Activated T-helper 1 cell treated with anti-CD3 and anti-CD28 coated beads, Interleukin-12 subunit alpha, Interleukin-12 subunit beta, Interleukin-2, Interleukin-4 antibody, amounts not matched to agents 30 ng/mL and 10 ng/mL and 1 ng/mL, durations not matched to agents 14 hours and 24 hours and 36 hours (primary cell): ENCODE measurements around the gene POU2F2. TPM values are rescaled to one million over a fixed set of nuclear protein-coding genes. Genes with fewer than 3 reads are reported as not detected.

Experiments
- DNase-seq: peaks from one replicate; pipeline ENCODE4 v3.0.0; 2021; ENCODE audit warnings: low spot score
- H3K27ac Mint-ChIP-seq: one replicate; pipeline ENCODE4 v1.8.0; 2021; ENCODE audit warnings: mild to moderate bottlenecking, mixed read lengths
- H3K27me3 Mint-ChIP-seq: one replicate; pipeline ENCODE4 v1.8.0; 2022; ENCODE audit warnings: mild to moderate bottlenecking, moderate library complexity, mixed read lengths; ENCODE audit not compliant: insufficient read depth
- H3K36me3 Mint-ChIP-seq: one replicate; pipeline ENCODE4 v1.8.0; 2021; ENCODE audit warnings: low read depth, mixed read lengths
- H3K4me1 Mint-ChIP-seq: one replicate; pipeline ENCODE4 v1.8.0; 2021; ENCODE audit warnings: low read depth, mixed read lengths
- H3K4me3 Mint-ChIP-seq: one replicate; pipeline ENCODE4 v1.8.0; 2021; ENCODE audit warnings: mild to moderate bottlenecking, moderate library complexity, mixed read lengths
- H3K9me3 Mint-ChIP-seq: one replicate; pipeline ENCODE4 v1.8.0; 2021; ENCODE audit warnings: mixed read lengths
- intact Hi-C: fragments of 100-400 bp; cut with micrococcal nuclease; formaldehyde crosslinking; loops from one replicate; pipeline ENCODE4 v1.15.1; 2024
- total RNA-seq: library from RNA; stranded (reverse); gene quantifications from 2 replicates; pipeline ENCODE4 v1.2.3, GENCODE V29; 2022

POU2F2 gene
- total RNA-seq = 64.0 and 65.8 TPM in 2 replicates

DNA sequence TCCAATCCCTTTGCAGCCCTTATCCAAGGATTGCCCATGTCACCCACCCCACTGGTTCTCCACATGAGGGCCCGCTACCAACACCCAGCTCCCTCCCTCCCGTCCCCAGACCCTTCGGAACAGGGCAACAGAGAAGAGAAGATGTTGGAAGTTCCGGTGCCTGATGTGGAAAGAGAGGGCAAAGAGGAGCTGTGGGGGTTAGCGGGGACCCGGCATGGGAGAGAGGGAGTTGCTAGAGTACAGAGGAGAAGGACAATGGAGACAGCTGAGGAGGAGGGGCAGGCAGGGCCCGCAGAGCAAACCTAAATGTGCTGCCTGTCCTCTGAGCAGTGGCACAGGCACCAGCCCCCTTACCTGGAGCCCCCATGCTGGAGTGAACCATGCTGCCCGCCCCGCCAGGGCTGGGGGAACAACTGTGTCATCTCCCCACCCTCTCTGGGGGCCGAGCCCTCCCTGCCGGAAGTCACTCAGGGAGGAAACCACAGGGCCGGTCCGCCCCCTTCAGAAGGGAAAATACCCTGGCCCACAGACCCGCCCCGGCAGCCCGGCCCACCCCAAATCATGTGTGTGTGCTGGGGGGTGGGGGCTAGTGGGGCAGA, at the start of gene POU2F2:
TSS of gene POU2F2 (minus strand) at position 417 of the 599 bp plus-strand sequence. CDS start at position 382, 35 bp downstream.
- peak; percentile 85 for DNase-seq
- Mint-ChIP-seq H3K9me3 (no peaks in the 10 kb centered on the region), H3K27ac (peak within 1 kb of the TSS; percentile 91), H3K4me3 (peak within 1 kb of the TSS; percentile 93), H3K36me3 (peaks cover 17% of the 10 kb centered on the region), H3K27me3 (no peaks in the 10 kb centered on the region), H3K4me1 (peaks cover 66% of the 10 kb centered on the region)
- intact Hi-C loops = loop anchor here (1.0 kb wide), 5 partner anchors 9 to 85 kb away; partner anchors contain the start of genes DEDD2 and ZNF574

DNA sequence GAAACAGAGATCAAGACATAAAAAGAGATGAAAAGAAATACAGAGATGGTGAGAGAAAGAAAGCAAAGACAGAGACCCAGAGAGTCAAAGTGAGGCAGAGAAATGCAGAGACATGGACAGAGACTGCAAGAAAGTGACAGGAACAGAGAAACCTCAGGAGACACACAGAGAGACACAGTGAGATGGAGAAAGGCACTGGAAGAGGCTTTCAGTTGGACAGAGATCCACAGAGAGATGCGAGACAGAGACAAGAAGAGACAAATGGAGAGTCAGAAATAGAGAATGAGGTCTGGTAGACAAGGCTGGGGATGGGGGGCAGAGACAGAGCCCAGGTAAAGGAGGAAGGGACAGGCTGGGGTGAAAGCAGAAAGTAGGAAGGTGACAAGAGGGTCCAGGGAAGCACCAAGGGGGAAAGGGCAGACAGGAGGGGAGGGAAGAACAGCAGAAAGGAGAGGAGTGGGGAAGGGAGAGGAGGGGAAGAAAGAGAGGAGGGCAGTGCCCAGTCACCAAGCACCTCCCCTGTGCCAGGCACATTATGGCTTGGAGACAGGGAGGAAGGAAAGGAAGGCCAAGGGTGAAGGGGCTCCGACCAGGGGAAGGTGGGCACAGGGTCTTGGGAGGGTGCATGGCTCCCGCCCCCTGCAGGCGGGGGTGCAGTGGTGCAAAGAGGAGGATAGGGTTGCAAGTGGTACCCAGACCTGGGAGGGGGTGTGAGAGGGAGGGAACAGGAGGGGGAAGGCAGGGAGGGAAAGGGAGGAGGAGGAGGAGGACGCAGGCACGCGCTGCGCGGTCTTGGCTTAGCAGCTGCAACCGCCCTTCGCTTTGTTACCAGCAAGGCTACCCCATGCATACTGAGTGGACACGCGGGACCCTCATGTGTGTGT, 46.8 kb upstream of the POU2F2 start:
- no peak for DNase-seq
- peaks cover 3% of the 10 kb centered on the region for H3K36me3 Mint-ChIP-seq
- no peak overlapping the region for H3K27ac Mint-ChIP-seq
- no peak overlapping the region for H3K4me3 Mint-ChIP-seq
- no peaks in the 10 kb centered on the region for H3K9me3 Mint-ChIP-seq
- H3K27me3 Mint-ChIP-seq = peaks cover 36% of the 10 kb centered on the region
- intact Hi-C loops = no loop called here
- peaks cover 32% of the 10 kb centered on the region for H3K4me1 Mint-ChIP-seq

DNA sequence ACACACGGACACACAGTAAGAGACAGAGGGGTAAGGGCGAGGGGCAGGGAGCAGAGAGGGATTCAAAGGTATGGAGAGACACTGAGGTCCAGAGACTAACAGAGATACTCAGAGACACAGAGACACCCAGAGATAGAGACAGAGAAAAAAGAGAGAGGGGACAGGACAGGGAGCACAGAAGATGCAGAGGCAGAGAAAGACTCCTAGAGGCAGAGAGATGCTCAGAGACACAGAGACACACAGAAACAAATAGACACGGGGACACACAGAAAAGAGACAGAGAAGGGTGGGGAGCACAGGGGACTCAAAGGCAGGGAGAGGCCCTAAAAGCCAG, 45.4 kb upstream of the POU2F2 start:
- Mint-ChIP-seq H3K9me3 (no peaks in the 10 kb centered on the region), H3K36me3 (peaks cover 3% of the 10 kb centered on the region), H3K4me3 (no peak overlapping the region), H3K27me3 (peaks cover 40% of the 10 kb centered on the region), H3K27ac (no peak overlapping the region), H3K4me1 (peaks cover 24% of the 10 kb centered on the region)
- intact Hi-C loops = loop anchor here (1.0 to 2.0 kb wide), 5 partner anchors 39 to 148 kb away; partner anchors contain the start of genes DEDD2 and MEGF8
- DNase-seq = no peak

DNA sequence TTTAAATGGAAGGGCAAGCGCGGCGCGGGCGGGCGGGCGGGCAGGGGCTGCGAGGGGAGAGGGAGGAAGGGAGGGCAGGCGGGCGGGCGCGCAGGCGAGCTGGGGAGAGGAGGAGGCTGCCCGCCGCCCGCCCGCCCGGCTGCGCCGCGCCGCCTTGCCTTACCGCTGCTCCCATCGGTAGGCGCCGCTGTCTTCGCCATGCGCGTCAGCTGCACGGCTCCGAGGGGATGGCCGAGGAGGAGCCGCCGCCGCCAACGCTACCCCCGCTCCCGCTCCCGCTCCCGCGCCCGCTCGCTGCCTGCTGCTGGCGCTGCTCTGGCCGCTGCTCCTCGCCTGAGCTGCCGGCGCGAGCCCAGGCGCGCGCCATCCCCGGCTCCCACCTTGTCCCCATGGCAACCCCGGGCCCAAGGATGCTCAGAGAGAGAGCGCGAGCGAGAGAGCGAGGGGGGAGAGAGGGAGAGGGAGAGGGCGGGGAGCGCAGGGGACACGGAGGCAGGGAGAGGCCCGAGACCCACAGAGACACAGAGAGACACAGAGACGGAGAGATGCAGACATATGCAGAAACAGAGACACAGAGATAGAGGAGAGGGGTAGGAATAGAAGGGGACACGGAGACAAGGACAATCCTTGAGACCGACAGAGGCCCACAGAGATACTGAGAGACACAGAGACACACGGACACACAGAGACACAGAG, 44.9 kb upstream of the POU2F2 start:
- intact Hi-C loops = loop anchor here (1.0 to 2.0 kb wide), 6 partner anchors 7 to 148 kb away; partner anchors contain the start of genes DEDD2 and MEGF8
- no peaks in the 10 kb centered on the region for H3K9me3 Mint-ChIP-seq
- no peak overlapping the region for H3K4me3 Mint-ChIP-seq
- H3K27ac Mint-ChIP-seq = no peak overlapping the region
- peaks cover 19% of the 10 kb centered on the region for H3K4me1 Mint-ChIP-seq
- peak; percentile 71 for DNase-seq
- peaks cover 1% of the 10 kb centered on the region for H3K36me3 Mint-ChIP-seq
- peaks cover 38% of the 10 kb centered on the region for H3K27me3 Mint-ChIP-seq

DNA sequence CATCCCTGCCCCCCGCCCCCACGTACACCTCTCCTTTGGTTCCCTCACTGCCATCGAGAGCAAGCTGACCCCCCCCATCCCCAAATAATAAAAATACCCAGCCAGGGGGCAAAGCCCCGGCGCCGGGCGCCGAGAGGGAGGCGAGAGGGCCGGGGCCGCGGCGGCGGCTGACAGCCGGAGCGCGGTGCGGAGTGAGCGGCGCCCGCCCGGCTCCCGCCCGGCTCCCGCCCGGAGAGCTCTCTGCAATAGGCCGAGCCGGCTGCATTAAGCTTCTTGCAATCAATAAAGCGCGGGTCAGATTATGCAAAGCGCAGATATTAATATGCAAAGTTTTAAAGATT, 44.4 kb upstream of the POU2F2 start:
- H3K27ac Mint-ChIP-seq = no peak overlapping the region
- intact Hi-C loops = loop anchor here (1.0 to 2.0 kb wide), 4 partner anchors 8 to 68 kb away; partner anchors contain the start of gene DEDD2
- peak overlapping the region; percentile 87 for H3K4me3 Mint-ChIP-seq
- peaks cover 38% of the 10 kb centered on the region for H3K27me3 Mint-ChIP-seq
- H3K9me3 Mint-ChIP-seq = no peaks in the 10 kb centered on the region
- no peak for DNase-seq
- H3K36me3 Mint-ChIP-seq = no peaks in the 10 kb centered on the region
- H3K4me1 Mint-ChIP-seq = peaks cover 16% of the 10 kb centered on the region

DNA sequence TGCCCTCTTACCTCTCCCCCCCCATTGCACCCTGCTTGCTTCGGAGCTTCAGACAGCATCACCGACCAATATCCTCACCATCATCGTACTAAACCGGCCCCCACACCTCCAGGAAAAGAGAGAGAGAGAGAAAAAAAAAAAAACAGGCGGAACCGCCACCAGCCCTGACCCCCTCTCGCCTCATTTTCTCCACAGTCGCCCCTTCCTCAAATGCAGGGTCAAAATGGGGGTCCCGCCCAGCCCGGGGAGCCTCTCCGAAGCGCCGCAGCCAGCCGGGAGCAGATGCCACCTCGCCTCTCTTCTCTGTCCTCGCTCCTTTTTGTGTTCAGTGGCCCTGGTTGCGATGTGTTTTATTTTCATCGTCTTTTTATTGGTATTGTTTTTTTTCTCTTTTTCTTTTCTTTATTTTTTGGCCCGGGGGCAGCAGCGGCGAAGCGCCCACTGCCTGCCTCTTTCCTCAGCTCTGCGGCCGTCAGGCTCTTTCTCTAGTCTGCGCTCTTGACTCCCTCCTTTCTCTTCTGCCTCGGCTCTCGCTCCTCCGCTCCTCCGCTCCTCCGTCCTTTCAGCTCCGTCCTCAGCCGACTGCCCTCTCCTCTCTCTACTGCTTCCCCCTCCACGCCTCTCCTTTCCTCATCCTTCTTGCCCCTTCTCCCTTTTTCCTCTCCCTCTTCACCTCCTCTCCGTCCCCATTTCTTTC, 43.9 kb upstream of the POU2F2 start:
- Mint-ChIP-seq H3K4me1 (peaks cover 16% of the 10 kb centered on the region), H3K27ac (peak overlapping the region; percentile 19), H3K27me3 (peaks cover 38% of the 10 kb centered on the region), H3K36me3 (no peaks in the 10 kb centered on the region), H3K4me3 (peak overlapping the region; percentile 87), H3K9me3 (no peaks in the 10 kb centered on the region)
- no peak for DNase-seq
- intact Hi-C loops = loop anchor here (1.0 to 2.0 kb wide), 4 partner anchors 8 to 69 kb away; partner anchors contain the start of gene DEDD2

DNA sequence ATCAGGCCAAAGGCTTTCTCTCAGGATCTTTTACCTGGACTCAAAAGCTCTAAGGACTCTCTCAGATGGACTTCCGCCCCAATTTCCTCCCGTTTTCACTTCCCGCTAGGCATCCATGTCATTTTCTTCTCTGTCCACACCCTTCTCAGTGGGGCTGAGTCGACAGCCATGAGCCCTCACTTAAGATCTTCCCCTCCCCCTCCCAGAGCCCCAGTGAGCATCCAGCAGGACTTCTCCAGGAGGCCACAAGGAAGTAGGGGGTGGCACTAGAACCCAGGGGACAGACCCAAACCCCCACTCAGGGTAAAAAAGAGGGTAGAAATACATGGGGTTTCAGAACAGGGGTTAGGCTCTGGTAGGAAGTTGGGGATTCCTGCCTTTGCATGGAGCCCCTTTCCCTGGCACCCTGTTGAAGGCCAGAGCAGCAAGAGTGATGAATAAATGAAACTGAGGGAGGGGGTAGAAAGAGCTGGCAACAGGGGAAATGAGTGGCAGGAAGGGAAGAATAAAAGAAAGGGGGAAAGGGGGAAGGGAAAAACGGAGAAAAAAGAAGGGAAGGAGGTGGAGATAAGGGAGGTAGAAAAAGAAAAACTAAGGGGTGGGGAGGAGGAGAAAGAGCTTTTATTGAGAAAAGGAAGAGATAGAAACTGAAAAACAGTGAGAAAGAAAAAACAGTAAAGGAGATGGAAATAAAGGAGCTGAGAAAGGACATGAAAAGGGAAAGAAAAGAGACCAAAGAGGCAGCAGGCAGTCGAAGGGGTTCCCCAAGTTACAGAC, 42.9 kb upstream of the POU2F2 start:
- DNase-seq = no peak
- Mint-ChIP-seq H3K9me3 (no peaks in the 10 kb centered on the region), H3K4me3 (peak overlapping the region; percentile 87), H3K4me1 (peaks cover 16% of the 10 kb centered on the region), H3K36me3 (no peaks in the 10 kb centered on the region), H3K27ac (no peak overlapping the region), H3K27me3 (peaks cover 37% of the 10 kb centered on the region)
- intact Hi-C loops = no loop called here

DNA sequence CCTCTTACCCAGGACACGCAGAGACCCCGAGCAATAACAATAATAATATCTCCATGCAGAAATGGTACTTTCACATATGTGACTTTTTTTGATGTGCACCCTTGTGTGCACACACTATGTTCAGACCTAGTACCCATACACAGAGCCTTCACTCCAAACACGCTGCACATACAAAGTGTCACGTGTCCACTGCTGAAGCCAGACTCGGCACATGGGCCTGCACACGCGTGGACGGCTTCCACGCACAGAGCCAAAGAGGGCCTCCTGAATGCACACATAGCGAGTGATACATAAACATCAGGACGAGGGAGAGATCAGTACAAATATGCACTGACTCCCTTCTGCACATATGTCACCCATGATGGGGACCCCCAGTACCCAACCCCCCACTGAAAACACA, 41.9 kb upstream of the POU2F2 start:
- DNase-seq = no peak
- Mint-ChIP-seq H3K9me3 (no peaks in the 10 kb centered on the region), H3K4me1 (peaks cover 16% of the 10 kb centered on the region), H3K36me3 (no peaks in the 10 kb centered on the region), H3K27me3 (peaks cover 31% of the 10 kb centered on the region), H3K27ac (no peak overlapping the region), H3K4me3 (no peak overlapping the region)
- intact Hi-C loops = no loop called here

DNA sequence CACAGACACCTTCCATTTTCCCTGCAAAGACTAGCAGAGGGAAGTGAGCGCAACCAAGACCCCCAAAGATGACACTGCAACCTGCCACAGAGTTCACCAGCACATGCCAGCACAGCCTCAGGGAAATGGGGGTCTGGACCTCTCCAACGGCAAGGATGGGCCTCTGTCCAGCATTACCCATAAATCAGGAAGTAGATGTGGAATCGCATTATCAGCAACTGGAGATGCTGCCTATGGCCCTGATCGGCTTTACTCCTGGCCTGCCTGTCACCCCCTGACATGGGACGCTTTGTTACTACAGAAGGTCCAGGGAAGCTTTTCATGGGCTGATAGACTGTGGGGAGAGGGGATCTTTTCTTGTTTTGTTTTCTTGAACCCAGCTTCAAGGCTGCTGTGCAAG, 41.4 kb upstream of the POU2F2 start:
- H3K36me3 Mint-ChIP-seq = no peaks in the 10 kb centered on the region
- H3K9me3 Mint-ChIP-seq = no peaks in the 10 kb centered on the region
- DNase-seq = no peak
- intact Hi-C loops = no loop called here
- no peak overlapping the region for H3K4me3 Mint-ChIP-seq
- peaks cover 31% of the 10 kb centered on the region for H3K27me3 Mint-ChIP-seq
- H3K4me1 Mint-ChIP-seq = peaks cover 16% of the 10 kb centered on the region
- H3K27ac Mint-ChIP-seq = no peak overlapping the region

DNA sequence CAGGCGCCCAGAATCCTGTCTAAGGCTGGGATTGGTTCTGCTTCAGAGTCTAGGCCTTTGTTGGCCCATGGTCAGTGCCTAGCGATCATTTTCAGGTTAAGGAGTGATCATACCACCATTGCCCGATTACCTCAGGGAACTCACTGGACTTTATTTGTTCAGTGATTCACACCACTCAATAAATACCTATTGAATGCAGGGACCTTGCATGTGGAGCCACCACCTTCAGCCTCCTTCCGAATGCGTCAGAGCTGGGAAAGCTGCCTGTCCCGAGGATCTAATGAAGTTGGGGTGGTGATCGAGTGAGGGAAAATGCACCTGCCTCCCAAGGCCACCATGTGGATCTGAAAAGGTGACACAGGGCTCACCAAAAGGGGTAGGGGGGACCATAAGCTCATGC, 40.0 kb upstream of the POU2F2 start:
- Mint-ChIP-seq H3K9me3 (no peaks in the 10 kb centered on the region), H3K36me3 (no peaks in the 10 kb centered on the region), H3K4me1 (peaks cover 16% of the 10 kb centered on the region), H3K27ac (no peak overlapping the region), H3K27me3 (peaks cover 31% of the 10 kb centered on the region), H3K4me3 (no peak overlapping the region)
- intact Hi-C loops = no loop called here
- DNase-seq = no peak

DNA sequence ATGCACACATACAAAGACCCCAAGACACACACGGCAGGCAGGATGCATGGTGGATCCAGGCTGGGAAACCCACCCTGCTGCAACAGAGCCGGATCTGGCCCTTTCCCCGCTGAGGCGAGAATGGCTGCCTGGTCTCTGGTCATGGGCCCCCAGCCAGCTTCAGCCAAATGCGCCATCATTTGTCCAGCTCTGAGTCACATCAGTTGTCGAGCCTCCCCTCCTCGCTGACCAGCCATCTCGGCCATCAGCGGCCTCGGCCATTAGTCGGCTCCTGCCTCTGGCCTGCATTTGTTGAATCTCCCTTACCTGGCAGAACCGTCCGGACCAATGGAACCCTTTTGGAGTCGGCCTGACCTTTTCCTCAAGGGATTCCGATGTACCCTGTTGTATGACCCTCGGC, 38.5 kb upstream of the POU2F2 start:
- peaks cover 8% of the 10 kb centered on the region for H3K4me1 Mint-ChIP-seq
- peaks cover 24% of the 10 kb centered on the region for H3K27me3 Mint-ChIP-seq

More for the DNA sequence above, 38.5 kb upstream of the POU2F2 start:
- no peak overlapping the region for H3K4me3 Mint-ChIP-seq
- intact Hi-C loops = no loop called here
- H3K36me3 Mint-ChIP-seq = no peaks in the 10 kb centered on the region
- no peak overlapping the region for H3K27ac Mint-ChIP-seq
- DNase-seq = no peak
- no peaks in the 10 kb centered on the region for H3K9me3 Mint-ChIP-seq
